GM18519 (cell line): ENCODE results near the gene S100B.

Experiments used
- ATAC-seq: cut with Tn5 transposase; IDR thresholded peaks from one replicate; pipeline ENCODE4 v1.9.1; 2021; ENCODE audit warnings: mild to moderate bottlenecking, moderate library complexity; ENCODE audit not compliant: unreplicated experiment, low FRiP score

Gene S100B

GRCh38 chr21:46628868-46629267 lies 24.0 kb upstream of the S100B start:
- no peak for ATAC-seq

DNA sequence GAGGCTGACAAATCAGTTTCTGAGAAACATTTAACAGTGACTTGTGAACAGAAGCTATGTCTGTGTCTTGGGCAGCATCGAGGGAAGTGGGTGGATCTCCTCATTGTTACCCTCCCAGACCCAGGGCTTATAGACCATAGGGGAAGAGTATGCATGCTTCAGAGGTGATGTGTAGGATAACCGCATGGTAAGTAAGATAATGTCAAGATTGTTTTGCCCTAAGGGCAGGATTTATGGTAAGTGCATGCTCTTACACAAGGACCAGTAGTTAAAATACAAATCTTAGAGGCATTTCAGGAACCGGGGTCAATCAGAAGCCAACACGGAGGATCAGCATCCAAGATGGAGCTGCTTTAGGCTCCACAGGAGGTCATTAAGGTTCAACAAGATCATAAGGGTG lies 22.8 kb upstream of the S100B start:
- no peak for ATAC-seq

DNA sequence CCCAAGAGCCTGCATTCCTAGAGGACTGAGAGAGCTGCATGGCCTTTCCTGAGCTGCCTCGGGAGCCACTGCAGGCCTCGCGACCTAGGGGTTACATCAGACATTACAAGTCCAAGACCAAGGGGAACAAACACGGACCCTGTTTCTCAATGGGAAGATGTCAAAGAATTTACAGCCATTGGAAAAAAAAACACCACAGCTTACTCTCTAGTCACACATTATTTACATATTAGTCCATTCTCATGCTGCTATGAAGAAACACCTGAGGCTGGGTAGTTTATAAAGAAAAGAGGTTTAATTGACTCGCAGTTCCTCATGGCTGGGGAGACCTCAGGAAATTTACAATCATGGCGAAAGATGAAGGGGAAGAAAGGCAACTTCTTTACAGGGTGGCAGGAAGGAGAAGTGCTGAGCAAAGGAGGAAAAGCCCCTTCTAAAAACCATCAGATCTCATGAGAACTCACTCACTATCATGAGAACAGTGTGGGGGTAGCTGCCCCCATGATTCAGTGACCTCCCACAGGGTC lies 22.2 kb upstream of the S100B start:
- no peak for ATAC-seq

DNA sequence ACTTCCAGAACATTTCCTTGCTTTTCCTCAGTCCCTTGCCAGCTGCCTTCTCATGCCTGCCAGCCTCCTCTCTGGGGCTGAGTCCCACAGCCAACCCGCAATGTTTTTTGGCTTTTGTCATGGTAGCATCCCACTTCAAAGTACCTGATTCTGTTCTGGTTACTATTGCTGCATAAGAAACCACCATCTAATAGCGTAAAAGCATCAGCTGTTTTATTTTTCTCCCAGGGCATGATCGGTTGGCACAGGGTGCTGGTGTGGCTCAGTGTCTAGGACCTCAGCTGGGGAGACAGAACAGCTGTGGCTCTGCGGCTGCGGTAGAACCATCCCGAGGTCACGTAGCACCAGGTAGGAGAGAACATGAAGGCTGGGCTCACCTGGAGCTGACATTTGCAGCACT lies 21.7 kb upstream of the S100B start:
- no peak for ATAC-seq

GRCh38 chr21:46625759-46626158 lies 20.9 kb upstream of the S100B start:
- no peak for ATAC-seq

- no peak for ATAC-seq
Measured at GRCh38 chr21:46624050-46624449, 19.2 kb upstream of the S100B start.

DNA sequence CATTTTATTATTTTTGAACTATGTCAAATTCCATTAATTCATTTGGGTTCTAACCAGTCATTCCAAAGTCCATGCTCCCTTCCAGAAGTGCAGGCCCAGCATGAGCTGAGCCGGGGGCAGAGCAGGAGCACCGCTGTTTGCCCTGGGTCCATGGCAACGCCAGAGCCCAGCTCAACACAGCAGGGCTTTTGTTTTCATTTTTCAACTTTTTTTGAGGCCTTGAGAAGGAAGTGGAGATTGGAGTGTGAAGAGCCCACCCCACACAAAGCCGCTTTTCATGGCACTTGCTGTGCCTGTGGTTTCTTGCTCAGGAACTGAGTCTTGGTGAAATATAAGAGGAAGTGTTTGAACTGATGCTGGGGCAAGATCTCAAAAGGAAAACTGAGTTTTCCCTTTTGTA lies 17.3 kb upstream of the S100B start:
- ATAC-seq, result no peak

DNA sequence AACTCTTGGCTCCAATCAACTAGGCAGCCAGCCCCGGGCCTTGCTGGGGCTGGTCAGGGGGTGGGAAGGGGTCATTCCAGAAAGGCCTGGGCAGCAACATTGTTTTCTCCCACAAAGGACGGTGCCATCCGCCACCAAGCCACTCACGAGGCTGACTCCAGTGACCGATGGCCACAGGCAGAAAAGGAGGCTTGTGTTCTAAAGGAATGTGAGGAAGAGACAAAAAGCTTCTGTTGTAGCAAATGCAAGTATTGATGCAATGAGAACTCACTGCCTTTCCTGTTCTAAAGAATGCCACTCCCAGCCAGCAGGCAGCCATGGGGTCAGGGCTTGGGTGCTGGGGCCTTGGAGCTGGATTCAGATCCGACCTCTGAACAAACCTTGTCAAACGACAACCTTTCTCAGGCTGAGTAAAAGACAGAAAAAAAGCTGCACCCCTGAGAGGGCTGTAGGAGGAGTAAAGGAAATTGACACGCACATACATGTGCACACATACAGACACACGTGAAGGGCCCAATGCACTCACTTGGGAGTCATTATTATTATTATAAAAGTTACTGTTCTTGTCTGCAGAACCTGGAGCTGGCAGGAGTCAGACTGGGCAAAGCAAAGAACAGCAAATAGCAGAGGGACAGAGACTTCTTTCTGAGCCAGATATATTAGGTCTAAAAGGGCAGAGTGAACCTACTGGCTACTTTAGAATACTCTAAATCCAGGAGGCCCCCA lies 16.7 kb upstream of the S100B start:
- ATAC-seq, result no peak

DNA sequence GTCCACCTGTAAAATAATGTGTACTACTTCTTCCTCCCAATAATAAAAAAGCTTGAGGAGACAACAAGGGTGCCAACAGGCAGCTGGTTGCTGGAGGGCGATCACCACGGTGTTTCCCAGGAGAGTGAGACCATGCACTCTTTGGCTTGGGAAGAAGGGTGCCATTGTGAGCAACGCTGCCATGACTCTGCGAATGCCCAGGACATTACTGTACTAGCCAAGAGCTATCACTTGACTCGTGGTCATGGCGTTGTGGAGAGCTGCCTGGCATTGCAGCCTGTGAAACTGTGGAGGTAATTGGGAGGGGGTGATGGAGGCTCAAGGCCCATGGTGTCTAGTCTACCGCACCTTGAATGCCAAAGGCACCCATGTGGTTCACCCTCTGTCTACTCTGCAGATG lies 16.0 kb upstream of the S100B start:
- no peak for ATAC-seq

DNA sequence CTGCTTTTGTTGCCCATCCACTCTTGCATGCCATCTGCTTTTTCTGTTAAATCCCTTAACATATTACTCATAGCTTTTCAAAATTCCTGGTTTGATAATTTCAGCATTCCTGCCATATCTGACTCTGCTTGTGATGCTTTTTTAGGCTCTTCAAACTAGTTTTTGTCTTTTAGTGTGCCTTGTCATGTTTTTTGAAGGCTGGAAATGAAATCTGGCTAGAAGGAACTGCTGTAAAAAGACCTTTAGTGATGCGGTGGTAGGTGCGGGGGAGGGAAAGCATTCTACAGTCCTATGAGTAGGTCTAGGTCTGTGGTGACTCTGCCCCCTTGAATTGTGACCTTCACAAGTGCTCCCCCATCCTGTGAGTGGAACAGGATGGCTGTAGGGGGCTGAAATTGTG lies 15.0 kb upstream of the S100B start:
- no peak for ATAC-seq

DNA sequence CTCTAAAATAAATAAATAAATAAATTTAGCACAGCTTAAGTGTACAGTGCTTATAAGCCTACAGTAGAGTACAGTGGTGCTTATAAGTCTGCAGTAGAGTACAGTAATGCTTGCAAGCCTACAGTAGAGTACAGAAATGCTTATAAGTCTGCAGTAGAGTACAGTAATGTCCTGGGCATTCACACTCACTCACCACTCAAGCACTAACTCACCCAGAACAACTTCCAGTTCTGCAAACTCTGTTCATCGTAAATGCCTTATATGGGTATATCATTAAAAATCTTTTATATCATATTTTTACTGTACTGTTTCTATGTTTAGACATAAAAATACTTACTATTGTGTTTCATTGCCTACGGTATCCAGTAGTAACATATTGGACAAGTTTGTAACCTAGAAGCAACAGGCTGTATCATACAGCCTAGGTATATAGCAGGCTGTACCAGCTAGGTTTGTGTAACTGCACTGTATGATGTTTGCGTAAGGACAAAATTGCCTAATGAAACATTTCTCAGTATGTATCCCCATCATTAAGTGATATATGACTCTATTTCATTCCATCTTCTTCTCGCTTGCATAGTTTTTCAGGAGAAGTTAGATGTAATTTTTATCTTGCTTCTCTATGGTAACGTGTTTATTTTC lies 14.0 kb upstream of the S100B start:
- ATAC-seq, result no peak

DNA sequence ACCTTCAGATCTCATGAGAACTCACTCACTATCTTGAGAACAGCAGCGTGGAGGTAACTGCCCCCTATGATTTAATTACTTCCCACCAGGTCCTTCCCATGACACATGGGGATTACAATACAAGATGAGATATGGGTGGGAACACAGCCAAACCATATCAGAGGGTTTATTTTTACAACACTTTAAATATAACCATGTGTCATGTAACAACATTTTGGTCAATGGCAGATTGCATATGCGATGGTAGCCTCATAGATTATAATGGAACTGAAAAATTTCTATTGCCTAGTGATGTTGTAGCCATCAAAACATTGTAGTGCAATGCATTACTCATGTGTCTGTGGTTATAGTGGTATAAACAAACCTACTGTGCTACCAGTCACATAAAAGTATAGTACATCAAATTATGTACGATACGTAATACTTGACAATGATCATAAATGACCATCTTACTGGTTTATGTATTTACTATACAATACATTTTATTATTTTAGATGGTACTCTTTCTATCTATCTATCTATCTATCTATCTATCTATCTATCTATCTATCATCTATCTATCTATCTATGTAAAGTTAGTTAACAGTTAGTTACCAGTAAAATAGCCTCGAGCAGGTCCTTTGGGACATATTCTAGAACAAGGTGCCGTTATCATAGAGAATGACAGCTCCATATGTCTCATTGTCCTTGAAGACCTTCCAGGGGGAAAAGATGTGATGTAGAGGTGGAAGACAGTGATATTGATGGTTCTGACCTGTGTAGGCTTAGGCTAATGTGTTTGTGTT lies 12.6 kb upstream of the S100B start:
- ATAC-seq, result no peak

DNA sequence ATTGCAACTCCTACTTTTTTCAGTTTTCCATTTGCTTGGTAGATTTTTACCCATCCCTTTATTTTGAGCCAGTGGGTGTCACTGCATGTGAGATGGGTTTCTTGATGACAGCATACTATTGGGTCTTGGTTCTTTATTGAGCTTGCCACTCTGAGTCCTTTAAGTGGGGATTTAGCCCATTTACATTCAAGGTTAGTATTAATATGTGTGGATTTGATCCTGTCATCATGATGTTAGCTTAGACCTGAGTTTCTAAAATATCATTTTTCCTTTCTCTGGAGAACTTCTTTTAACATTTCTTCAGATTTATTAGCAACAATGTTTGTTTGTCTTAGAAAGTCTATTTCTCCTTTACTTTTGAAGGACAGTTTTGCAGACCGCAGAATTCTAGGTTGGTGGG lies 11.8 kb upstream of the S100B start:
- no peak for ATAC-seq

DNA sequence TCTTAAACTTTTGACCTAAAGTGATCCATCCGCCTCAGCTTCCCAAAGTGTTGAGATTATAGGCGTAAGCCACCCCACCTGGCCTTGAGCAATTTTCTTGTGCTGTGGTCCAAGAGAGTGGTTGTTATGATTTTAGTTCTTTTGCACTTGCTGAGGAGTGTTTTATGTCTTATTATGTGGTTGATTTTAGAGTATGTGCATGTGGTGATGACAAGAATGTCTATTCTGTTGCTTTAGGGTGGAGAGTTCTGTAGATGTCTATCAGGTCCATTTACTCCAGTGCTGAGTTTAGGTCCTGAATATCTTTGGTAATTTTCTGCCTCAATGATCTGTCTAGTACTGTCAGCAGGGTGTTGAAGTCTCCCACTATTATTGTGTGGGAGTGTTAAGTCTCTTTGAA lies 11.2 kb upstream of the S100B start:
- ATAC-seq, result no peak

GRCh38 chr21:46613391-46613790 lies 8.5 kb upstream of the S100B start:
- ATAC-seq, result no peak

DNA sequence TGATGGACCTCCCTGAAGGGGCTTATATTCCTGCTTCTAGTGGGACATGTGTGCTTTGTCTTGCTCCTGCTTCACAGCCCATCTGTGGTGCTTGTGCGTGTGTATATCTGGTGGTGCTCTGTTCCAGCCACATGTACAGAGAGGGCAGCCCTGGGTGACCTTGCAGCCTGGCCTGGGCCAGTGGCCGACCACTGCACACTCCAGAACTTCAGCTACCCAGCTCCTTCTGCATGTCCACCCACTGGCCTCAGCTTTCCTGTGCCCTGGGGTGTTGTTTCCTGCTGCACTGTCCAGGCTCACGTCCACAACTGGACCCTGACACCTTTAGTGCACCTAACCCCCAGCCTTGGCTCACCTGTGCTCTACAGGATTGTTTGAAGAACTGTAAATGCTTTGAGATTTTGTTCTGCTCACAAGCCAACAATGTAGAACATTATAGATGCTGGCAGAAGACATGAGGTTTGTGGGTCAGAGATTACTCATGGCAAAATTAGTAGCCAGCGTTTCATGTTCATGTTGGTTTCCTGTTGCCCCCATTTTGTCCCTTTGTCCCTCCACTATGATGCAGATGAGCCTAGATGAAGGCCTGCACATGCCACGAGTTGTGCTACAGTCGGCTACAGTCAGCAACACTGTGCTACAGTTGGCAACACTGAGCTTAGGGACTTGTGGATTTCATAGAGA lies 5.3 kb upstream of the S100B start:
- ATAC-seq, result no peak

DNA sequence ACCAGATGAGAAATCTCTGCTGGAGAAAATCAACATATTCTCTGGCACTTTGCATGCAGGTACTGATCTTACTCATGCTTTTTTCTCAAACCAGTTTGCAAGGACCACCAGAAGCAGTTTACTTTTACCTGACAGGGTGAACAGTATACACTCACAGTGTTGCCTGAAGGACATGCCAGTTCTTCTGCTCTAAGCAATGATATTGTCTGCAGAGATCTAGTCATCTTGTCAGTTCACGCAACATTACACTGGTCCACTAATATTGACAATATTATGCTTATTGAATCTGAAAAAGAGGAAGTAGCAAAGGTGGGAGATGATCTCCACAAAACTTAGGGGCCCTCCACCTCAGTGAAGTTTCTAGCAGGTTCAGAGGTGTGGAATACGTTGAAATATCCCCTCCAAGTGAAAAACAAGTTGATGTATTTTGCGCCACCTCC lies 3.8 kb upstream of the S100B start:
- ATAC-seq, result no peak

DNA sequence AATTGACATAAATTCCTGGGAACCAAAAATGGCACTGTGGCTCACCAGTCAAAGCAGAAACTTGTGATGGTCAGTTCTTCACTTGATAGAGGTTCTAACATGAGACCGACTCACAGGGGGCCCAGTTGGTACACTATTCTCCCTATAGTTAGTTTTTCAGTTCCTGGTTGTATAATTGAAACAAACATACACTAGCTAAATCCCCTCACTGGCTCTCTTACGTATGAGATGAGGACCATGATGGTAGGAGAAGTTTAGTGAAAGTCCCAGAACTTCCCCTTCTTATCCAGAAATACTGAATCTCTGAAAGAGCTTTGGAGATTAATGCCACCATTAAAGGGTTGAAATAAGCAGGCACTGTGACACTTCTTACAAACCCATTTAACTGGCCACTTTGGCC lies 2.8 kb upstream of the S100B start:
- no peak for ATAC-seq

DNA sequence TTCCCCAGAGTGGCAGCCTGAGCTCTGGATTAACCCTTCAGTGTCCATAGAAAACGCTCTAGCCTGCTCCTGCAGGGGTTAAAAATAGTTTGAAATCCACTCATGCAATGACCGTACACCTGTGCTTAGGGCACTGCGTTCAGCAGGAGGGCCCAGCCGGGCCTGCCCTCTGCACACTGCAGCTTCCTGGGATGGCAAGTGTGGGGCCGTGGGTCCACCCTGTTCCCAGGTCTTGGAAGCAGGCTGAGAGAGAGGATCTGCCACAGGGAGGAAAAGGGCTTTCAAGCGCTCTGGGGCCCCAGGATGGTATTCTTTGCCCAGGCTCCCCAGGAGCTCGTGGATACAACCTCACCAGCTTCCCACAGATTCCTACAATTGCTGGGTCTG lies 1.5 kb upstream of the S100B start:
- ATAC-seq, result no peak

DNA sequence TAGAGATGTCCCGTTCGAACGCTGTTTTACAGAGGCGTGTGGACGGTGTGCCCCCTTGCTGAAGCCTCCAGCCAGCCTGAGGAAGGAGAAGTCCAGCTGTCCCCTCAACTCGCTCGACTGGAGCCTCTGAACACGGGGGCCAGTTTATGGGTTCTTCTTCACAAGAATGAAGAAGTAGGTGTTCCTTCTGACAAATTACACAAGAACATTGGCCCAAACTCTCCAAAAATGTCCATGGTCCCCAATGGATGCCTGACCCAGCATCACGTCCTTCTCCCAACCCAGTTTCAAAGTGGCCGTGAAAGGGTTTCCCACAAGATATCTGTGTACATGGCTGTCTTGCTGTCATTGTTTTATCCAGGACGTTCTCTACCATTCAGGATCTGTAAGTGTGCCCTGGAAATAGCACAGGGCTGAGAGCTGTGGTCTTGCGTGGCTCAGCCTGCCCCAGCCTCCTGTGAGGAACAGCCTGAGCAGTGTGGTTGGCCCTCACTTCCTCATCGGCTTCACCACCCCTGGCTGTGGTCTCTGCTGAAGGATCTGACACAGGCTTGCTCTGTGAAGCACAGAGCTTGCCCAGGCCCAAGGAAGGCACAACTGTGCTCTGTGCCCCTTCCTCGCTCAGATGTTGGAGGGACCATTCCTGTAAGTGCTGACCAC lies 1.0 kb upstream of the S100B start:
- ATAC-seq, result no peak
